ENCODE data around the gene FBXW4. TPM values are rescaled to one million over a fixed set of nuclear protein-coding genes. Genes with fewer than 3 reads are reported as not detected.

FBXW4 gene
- total and polyA plus RNA-seq, 2 of the 8 experiments (the other 6 are each of a cell fraction or from before 2014, with no cell fraction given): 29.0 to 32.8 TPM

DNA sequence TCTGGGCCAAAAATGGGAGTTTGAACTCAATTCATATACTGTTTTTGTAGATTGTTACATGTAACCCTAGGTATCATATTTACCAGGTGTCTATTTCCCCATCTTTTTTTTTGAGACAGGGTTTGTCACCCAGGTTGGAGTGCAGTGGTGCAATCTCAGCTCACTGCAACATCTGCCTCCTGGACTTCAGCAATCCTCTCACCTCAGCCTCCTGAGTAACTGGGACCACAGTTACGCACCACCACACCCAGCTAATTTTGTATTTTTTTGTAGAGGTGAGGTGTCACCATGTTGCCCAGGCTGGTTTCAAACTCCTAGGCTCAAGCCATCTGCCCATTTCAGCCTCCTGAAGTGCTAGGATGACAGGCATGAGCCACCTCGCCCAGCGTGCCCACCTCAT lies 28.2 kb upstream of the FBXW4 start (continued):
- TF ChIP-seq, protein P1, sequence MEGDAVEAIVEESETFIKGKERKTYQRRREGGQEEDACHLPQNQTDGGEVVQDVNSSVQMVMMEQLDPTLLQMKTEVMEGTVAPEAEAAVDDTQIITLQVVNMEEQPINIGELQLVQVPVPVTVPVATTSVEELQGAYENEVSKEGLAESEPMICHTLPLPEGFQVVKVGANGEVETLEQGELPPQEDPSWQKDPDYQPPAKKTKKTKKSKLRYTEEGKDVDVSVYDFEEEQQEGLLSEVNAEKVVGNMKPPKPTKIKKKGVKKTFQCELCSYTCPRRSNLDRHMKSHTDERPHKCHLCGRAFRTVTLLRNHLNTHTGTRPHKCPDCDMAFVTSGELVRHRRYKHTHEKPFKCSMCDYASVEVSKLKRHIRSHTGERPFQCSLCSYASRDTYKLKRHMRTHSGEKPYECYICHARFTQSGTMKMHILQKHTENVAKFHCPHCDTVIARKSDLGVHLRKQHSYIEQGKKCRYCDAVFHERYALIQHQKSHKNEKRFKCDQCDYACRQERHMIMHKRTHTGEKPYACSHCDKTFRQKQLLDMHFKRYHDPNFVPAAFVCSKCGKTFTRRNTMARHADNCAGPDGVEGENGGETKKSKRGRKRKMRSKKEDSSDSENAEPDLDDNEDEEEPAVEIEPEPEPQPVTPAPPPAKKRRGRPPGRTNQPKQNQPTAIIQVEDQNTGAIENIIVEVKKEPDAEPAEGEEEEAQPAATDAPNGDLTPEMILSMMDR (IDR thresholded peaks at IDR 0.05; ENCODE audit: control extremely low read depth in 1 of 3, insufficient read depth in 1 of 3, low read depth in 1 of 3, low read length in 3 of 3): no peak
- TF ChIP-seq, protein P2, sequence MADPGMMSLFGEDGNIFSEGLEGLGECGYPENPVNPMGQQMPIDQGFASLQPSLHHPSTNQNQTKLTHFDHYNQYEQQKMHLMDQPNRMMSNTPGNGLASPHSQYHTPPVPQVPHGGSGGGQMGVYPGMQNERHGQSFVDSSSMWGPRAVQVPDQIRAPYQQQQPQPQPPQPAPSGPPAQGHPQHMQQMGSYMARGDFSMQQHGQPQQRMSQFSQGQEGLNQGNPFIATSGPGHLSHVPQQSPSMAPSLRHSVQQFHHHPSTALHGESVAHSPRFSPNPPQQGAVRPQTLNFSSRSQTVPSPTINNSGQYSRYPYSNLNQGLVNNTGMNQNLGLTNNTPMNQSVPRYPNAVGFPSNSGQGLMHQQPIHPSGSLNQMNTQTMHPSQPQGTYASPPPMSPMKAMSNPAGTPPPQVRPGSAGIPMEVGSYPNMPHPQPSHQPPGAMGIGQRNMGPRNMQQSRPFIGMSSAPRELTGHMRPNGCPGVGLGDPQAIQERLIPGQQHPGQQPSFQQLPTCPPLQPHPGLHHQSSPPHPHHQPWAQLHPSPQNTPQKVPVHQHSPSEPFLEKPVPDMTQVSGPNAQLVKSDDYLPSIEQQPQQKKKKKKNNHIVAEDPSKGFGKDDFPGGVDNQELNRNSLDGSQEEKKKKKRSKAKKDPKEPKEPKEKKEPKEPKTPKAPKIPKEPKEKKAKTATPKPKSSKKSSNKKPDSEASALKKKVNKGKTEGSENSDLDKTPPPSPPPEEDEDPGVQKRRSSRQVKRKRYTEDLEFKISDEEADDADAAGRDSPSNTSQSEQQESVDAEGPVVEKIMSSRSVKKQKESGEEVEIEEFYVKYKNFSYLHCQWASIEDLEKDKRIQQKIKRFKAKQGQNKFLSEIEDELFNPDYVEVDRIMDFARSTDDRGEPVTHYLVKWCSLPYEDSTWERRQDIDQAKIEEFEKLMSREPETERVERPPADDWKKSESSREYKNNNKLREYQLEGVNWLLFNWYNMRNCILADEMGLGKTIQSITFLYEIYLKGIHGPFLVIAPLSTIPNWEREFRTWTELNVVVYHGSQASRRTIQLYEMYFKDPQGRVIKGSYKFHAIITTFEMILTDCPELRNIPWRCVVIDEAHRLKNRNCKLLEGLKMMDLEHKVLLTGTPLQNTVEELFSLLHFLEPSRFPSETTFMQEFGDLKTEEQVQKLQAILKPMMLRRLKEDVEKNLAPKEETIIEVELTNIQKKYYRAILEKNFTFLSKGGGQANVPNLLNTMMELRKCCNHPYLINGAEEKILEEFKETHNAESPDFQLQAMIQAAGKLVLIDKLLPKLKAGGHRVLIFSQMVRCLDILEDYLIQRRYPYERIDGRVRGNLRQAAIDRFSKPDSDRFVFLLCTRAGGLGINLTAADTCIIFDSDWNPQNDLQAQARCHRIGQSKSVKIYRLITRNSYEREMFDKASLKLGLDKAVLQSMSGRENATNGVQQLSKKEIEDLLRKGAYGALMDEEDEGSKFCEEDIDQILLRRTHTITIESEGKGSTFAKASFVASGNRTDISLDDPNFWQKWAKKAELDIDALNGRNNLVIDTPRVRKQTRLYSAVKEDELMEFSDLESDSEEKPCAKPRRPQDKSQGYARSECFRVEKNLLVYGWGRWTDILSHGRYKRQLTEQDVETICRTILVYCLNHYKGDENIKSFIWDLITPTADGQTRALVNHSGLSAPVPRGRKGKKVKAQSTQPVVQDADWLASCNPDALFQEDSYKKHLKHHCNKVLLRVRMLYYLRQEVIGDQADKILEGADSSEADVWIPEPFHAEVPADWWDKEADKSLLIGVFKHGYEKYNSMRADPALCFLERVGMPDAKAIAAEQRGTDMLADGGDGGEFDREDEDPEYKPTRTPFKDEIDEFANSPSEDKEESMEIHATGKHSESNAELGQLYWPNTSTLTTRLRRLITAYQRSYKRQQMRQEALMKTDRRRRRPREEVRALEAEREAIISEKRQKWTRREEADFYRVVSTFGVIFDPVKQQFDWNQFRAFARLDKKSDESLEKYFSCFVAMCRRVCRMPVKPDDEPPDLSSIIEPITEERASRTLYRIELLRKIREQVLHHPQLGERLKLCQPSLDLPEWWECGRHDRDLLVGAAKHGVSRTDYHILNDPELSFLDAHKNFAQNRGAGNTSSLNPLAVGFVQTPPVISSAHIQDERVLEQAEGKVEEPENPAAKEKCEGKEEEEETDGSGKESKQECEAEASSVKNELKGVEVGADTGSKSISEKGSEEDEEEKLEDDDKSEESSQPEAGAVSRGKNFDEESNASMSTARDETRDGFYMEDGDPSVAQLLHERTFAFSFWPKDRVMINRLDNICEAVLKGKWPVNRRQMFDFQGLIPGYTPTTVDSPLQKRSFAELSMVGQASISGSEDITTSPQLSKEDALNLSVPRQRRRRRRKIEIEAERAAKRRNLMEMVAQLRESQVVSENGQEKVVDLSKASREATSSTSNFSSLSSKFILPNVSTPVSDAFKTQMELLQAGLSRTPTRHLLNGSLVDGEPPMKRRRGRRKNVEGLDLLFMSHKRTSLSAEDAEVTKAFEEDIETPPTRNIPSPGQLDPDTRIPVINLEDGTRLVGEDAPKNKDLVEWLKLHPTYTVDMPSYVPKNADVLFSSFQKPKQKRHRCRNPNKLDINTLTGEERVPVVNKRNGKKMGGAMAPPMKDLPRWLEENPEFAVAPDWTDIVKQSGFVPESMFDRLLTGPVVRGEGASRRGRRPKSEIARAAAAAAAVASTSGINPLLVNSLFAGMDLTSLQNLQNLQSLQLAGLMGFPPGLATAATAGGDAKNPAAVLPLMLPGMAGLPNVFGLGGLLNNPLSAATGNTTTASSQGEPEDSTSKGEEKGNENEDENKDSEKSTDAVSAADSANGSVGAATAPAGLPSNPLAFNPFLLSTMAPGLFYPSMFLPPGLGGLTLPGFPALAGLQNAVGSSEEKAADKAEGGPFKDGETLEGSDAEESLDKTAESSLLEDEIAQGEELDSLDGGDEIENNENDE (IDR thresholded peaks at IDR 0.05; ENCODE audit: insufficient replicate concordance, low read length): no peak
- TF ChIP-seq SRF (IDR thresholded peaks at IDR 0.05; ENCODE audit: low read depth, low read length): no peak

Data from H1 (cell line).